KBM-7 (cell line): ENCODE data around the gene XIRP2.

Experiments used
- DNase-seq: peaks from one replicate; pipeline ENCODE4 v3.0.0-alpha.2; 2015
- in situ Hi-C: fragments of 300-500 bp; cut with MboI; formaldehyde crosslinking; loops from 2 replicates; pipeline ENCODE4 v1.14.3; 2020; ENCODE audit warnings: low sequenced_read_pairs, low pct_unique_long_range_greater_than_20kb, mixed read lengths

The XIRP2 gene

GRCh38 chr2:166888180-166888579 is at the start of gene XIRP2:
Gene XIRP2, plus strand, starts transcription at chr2:166888480. Its CDS starts 15,003 bp downstream, at chr2:166903483.
- DNase-seq, result no peak
- in situ Hi-C loops, result no loop called here

- in situ Hi-C loops, result no loop called here
- no peak for DNase-seq
Measured at GRCh38 chr2:166841152-166841551, 47.1 kb upstream of the XIRP2 start.

- in situ Hi-C loops, result no loop called here
Measured at GRCh38 chr2:166841679-166842078, 46.6 kb upstream of the XIRP2 start.

GRCh38 chr2:166844111-166844510 is 44.2 kb upstream of the XIRP2 start:
- in situ Hi-C loops, result no loop called here
- no peak for DNase-seq

More at GRCh38 chr2:166841679-166842078, 46.6 kb upstream of the XIRP2 start:
- DNase-seq, result no peak

GRCh38 chr2:166862468-166863132 is 25.7 kb upstream of the XIRP2 start:
- in situ Hi-C loops, result no loop called here
- DNase-seq, result no peak

GRCh38 chr2:166867874-166868514 is 20.3 kb upstream of the XIRP2 start:
- in situ Hi-C loops, result no loop called here
- no peak for DNase-seq

GRCh38 chr2:166870346-166870745 is 17.9 kb upstream of the XIRP2 start:
- in situ Hi-C loops, result no loop called here
- DNase-seq, result no peak

GRCh38 chr2:166881177-166881576 is 7.1 kb upstream of the XIRP2 start:
- DNase-seq, result no peak
- in situ Hi-C loops, result no loop called here

- in situ Hi-C loops, result no loop called here
- DNase-seq, result peak; percentile 36
Measured at GRCh38 chr2:166882851-166883250, 5.4 kb upstream of the XIRP2 start.

- in situ Hi-C loops, result no loop called here
- DNase-seq, result no peak
Measured at GRCh38 chr2:166891727-166892126, 3.4 kb downstream of the XIRP2 start.

GRCh38 chr2:166892397-166892796 is 4.1 kb downstream of the XIRP2 start:
- in situ Hi-C loops, result no loop called here
- DNase-seq, result no peak

- DNase-seq, result no peak
- in situ Hi-C loops, result no loop called here
Measured at GRCh38 chr2:166895243-166895642, 7.0 kb downstream of the XIRP2 start.

GRCh38 chr2:166897666-166898065 is 9.4 kb downstream of the XIRP2 start:
- no peak for DNase-seq
- in situ Hi-C loops, result no loop called here

- no peak for DNase-seq
- in situ Hi-C loops, result no loop called here
Measured at GRCh38 chr2:166899676-166900075, 11.4 kb downstream of the XIRP2 start.

- no peak for DNase-seq
- in situ Hi-C loops, result no loop called here
Measured at GRCh38 chr2:166900700-166901099, 12.4 kb downstream of the XIRP2 start.

GRCh38 chr2:166901336-166901735 is 13.1 kb downstream of the XIRP2 start:
- in situ Hi-C loops, result no loop called here
- no peak for DNase-seq

- DNase-seq, result no peak
- in situ Hi-C loops, result no loop called here
Measured at GRCh38 chr2:166916987-166917386, 28.7 kb downstream of the XIRP2 start.

- in situ Hi-C loops, result no loop called here
- DNase-seq, result no peak
Measured at GRCh38 chr2:166917415-166917814, 29.1 kb downstream of the XIRP2 start.

GRCh38 chr2:166921261-166921896 is 33.1 kb downstream of the XIRP2 start:
- no peak for DNase-seq
- in situ Hi-C loops, result no loop called here

- no peak for DNase-seq
- in situ Hi-C loops, result no loop called here
Measured at GRCh38 chr2:166924967-166925366, 36.7 kb downstream of the XIRP2 start.
